ENCODE results near the gene TNRC6B.
"Not testable (repeated sequence)": the region's sequence is repeated elsewhere in the genome, so short reads cannot be mapped to it uniquely, and the experiment has no call there.

The TNRC6B gene

GRCh38 chr22:40300884-40301672 lies 123.4 kb downstream of the TNRC6B start:
- DNase-seq, result no peak

GRCh38 chr22:40302149-40302548 lies 124.4 kb downstream of the TNRC6B start:
- no peak for DNase-seq

GRCh38 chr22:40305625-40306024 lies 127.9 kb downstream of the TNRC6B start:
- DNase-seq, result no peak

GRCh38 chr22:40308999-40309573 lies 131.4 kb downstream of the TNRC6B start:
- no peak for DNase-seq

- DNase-seq, result no peak
Observed at GRCh38 chr22:40309631-40310030, 131.9 kb downstream of the TNRC6B start.

- no peak for DNase-seq
Observed at GRCh38 chr22:40310081-40310767, 132.5 kb downstream of the TNRC6B start.

GRCh38 chr22:40310768-40311120 lies 133.0 kb downstream of the TNRC6B start:
- no peak for DNase-seq

- DNase-seq, result not testable (repeated sequence)
Observed at GRCh38 chr22:40311646-40312045, 133.9 kb downstream of the TNRC6B start.

GRCh38 chr22:40312050-40312449 lies 134.3 kb downstream of the TNRC6B start:
- DNase-seq, result no peak

- DNase-seq, result no peak
Observed at GRCh38 chr22:40313007-40313406, 135.3 kb downstream of the TNRC6B start.

GRCh38 chr22:40314041-40314440 lies 136.3 kb downstream of the TNRC6B start:
- no peak for DNase-seq

- no peak for DNase-seq
Observed at GRCh38 chr22:40320687-40321086, 143.0 kb downstream of the TNRC6B start.

GRCh38 chr22:40322021-40322420 lies 144.3 kb downstream of the TNRC6B start:
- DNase-seq, result no peak

- DNase-seq, result no peak
Observed at GRCh38 chr22:40322818-40323447, 145.2 kb downstream of the TNRC6B start.

- no peak for DNase-seq
Observed at GRCh38 chr22:40323681-40324171, 146.0 kb downstream of the TNRC6B start.

GRCh38 chr22:40324468-40325305 lies 147.0 kb downstream of the TNRC6B start:
- DNase-seq, result no peak

GRCh38 chr22:40325315-40325714 lies 147.6 kb downstream of the TNRC6B start:
- no peak for DNase-seq

- DNase-seq, result peak; percentile 7
Observed at GRCh38 chr22:40326905-40327735, 149.4 kb downstream of the TNRC6B start.

- DNase-seq, result no peak
Observed at GRCh38 chr22:40328546-40329456, 151.1 kb downstream of the TNRC6B start.

- no peak for DNase-seq
Observed at GRCh38 chr22:40329466-40329865, 151.7 kb downstream of the TNRC6B start.
